Caco-2 (cell line): ENCODE data around the gene SGMS1. TPM values are rescaled to one million over a fixed set of nuclear protein-coding genes. Genes with fewer than 3 reads are reported as not detected.

ENCODE experiments used
- BruUV-seq: library from RNA; stranded (reverse); fragments of 400-500 nt; replicated peaks from 2 replicates; lab custom pipeline; 2021; lab: Mats Ljungman, UMichigan
- CTCF ChIA-PET: fragments of 300-600 bp; sonication (Branson Sonifier 250); formaldehyde crosslinking; loops from one replicate; lab custom pipeline; 2022; ENCODE audit warnings: antibody characterized with exemption; lab: Charles Lee
- POLR2A ChIA-PET: fragments of 300-600 bp; sonication (Branson Sonifier 250); formaldehyde crosslinking; loops from one replicate; lab custom pipeline; 2022; ENCODE audit warnings: antibody characterized with exemption; lab: Charles Lee
- DNase-seq, 2 experiments: peaks; one replicate each; pipeline versions ENCODE4 v3.0.0 to v3.0.0-alpha.2; 2020 to 2022
- H3K27me3 ChIP-seq: replicated peaks from 2 replicates; pipeline ENCODE4 v1.6.0; 2011; ENCODE audit warnings: low read length; ENCODE audit not compliant: control insufficient read depth, insufficient read depth
- H3K36me3 ChIP-seq: 2 replicates; pipeline ENCODE4 v1.5.1; 2011; ENCODE audit warnings: low read length; ENCODE audit not compliant: control insufficient read depth, insufficient read depth
- H3K4me1 ChIP-seq: fragments of 250-450 bp; sonication (Bioruptor Pico); 2 replicates; pipeline ENCODE4 v1.5.1; 2020; ENCODE audit warnings: mild to moderate bottlenecking
- H3K4me3 ChIP-seq: 2 replicates; pipeline ENCODE4 v1.5.1; 2011; ENCODE audit warnings: low read depth, mild to moderate bottlenecking, control low read depth, low read length
- H3K9me3 ChIP-seq: fragments of 250-450 bp; sonication (Bioruptor Pico); 2 replicates; pipeline ENCODE4 v1.5.1; 2020; ENCODE audit warnings: mild to moderate bottlenecking, moderate library complexity
- H3K27ac Mint-ChIP-seq: one replicate; pipeline ENCODE4 v1.8.0; 2022; ENCODE audit warnings: mixed read lengths; ENCODE audit not compliant: unreplicated experiment
- H3K27me3 Mint-ChIP-seq: one replicate; pipeline ENCODE4 v1.8.0; 2022; ENCODE audit warnings: mixed read lengths; ENCODE audit not compliant: insufficient read depth, unreplicated experiment
- H3K36me3 Mint-ChIP-seq: one replicate; pipeline ENCODE4 v1.8.0; 2022; ENCODE audit warnings: mild to moderate bottlenecking, mixed read lengths; ENCODE audit not compliant: insufficient read depth, unreplicated experiment
- H3K4me1 Mint-ChIP-seq: one replicate; pipeline ENCODE4 v1.8.0; 2022; ENCODE audit warnings: low read depth, mixed read lengths; ENCODE audit not compliant: unreplicated experiment
- H3K4me3 Mint-ChIP-seq: one replicate; pipeline ENCODE4 v1.8.0; 2022; ENCODE audit warnings: mild to moderate bottlenecking, moderate library complexity, mixed read lengths; ENCODE audit not compliant: unreplicated experiment
- H3K9me3 Mint-ChIP-seq: one replicate; pipeline ENCODE4 v1.8.0; 2022; ENCODE audit warnings: mixed read lengths; ENCODE audit not compliant: unreplicated experiment
- CTCF ChIP-seq, 2 experiments: fragments of 200-600 bp in 1 of 2; IDR thresholded peaks; 1 replicate in 1 of 2; 2 replicates in 1 of 2; pipeline versions ENCODE4 v1.5.1 to v1.8.0; 2011 to 2022; ENCODE audit warnings: antibody characterized with exemption in 1 of 2, control low read depth in 1 of 2, inconsistent platforms in 1 of 2, low read depth in 1 of 2, low read length in 1 of 2, mild to moderate bottlenecking in 1 of 2, moderate library complexity in 1 of 2; ENCODE audit not compliant: insufficient read depth in 1 of 2, severe bottlenecking in 1 of 2, unreplicated experiment in 1 of 2
- intact Hi-C: fragments of 100-400 bp; cut with micrococcal nuclease; formaldehyde crosslinking; loops from one replicate; pipeline ENCODE4 v1.10.0; 2022; ENCODE audit not compliant: unreplicated experiment
- total RNA-seq: library from RNA; stranded (reverse); gene quantifications from 2 replicates; pipeline ENCODE4 v1.2.3, GENCODE V29; 2022

Gene SGMS1
- total RNA-seq, 1 experiment from 2014 or later: 30.5 TPM

DNA sequence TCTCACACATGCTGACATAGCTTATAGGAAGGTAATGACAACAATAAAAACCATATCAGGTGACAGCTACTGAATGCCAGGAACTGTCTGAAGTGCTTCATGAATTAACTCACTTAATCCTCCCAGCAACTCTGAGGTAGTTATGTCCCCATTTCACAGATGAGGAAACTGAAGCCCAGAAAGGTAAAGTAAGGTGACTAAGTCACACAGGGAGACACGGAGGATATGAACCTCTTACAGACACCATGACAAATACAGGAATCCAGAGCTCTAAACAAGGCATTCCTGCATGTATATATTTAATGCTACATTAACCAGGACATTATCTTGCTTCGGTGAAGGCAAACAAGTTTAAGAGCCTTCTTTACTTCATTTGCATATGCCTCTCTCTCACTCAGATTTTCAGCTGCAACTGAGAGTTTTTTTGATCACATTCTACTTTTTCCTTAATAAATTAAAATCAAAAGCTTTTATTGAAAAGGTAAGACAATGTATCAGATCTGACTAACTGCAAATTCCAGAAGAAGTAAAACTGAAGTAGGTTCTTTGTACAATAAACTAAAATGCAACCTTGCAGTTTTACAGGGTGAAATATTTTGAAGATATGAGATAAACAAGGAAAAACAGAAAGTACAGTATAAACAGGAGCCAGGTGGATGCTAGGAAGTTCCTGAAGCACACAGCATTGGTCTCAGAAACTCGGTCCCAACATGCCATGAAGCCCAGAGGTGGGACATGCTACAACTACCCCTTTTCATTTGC is 79.5 kb downstream of the SGMS1 start:
- BruUV-seq: no TSS peak
- peaks cover 35% of the 10 kb centered on the region for H3K4me1 ChIP-seq
- peaks cover 26% of the 10 kb centered on the region for H3K4me1 Mint-ChIP-seq
- peak overlapping the region; percentile 91 for H3K27ac Mint-ChIP-seq
- peak overlapping the region; percentile 49 for H3K4me3 Mint-ChIP-seq
- peaks cover 7% of the 10 kb centered on the region for H3K36me3 Mint-ChIP-seq
- intact Hi-C loops: no loop called here
- CTCF ChIA-PET: interaction anchor here (1.9 kb wide), 1 partner anchor 78 kb away, joined by 6 read pairs; no protein-coding TSS in a partner anchor
- peaks cover 9% of the 10 kb centered on the region for H3K9me3 Mint-ChIP-seq
- POLR2A ChIA-PET: no interaction called here
- peaks cover 15% of the 10 kb centered on the region; the same call in 1 of the 2 replicates for H3K9me3 ChIP-seq
- H3K36me3 ChIP-seq: no peaks in the 10 kb centered on the region
- TF ChIP-seq CTCF (IDR thresholded peaks at IDR 0.05; ENCODE audit: insufficient read depth in 1 of 2, low read depth in 1 of 2, low read length in 1 of 2, severe bottlenecking in 1 of 2, unreplicated experiment in 1 of 2): no peak
- no peaks in the 10 kb centered on the region for H3K27me3 ChIP-seq
- no peak overlapping the region for H3K4me3 ChIP-seq
- no peaks in the 10 kb centered on the region for H3K27me3 Mint-ChIP-seq
- no peak for DNase-seq

DNA sequence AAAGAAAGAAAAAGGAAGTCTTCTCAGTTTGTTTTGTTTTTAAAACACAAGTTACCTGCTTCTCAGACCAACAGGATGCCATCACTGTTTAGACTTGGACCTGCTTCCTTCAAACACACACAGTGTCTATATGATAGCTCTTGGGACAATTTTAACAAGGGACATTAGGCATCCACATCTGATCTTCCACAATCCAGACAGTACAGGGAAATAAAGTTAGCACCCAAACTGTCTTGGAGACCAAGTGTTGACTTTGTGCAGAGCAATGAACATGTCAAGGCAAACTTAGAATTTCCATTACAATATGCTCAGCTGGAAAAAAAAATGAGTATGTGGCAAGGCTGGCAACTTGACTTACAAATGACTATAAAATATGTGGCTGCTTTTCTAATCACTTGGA is 80.9 kb downstream of the SGMS1 start:
- Mint-ChIP-seq H3K4me1 (peaks cover 26% of the 10 kb centered on the region), H3K27ac (no peak overlapping the region), H3K36me3 (peaks cover 7% of the 10 kb centered on the region), H3K4me3 (no peak overlapping the region), H3K9me3 (peaks cover 9% of the 10 kb centered on the region), H3K27me3 (no peaks in the 10 kb centered on the region)
- Histone ChIP-seq H3K9me3 (peaks cover 9% of the 10 kb centered on the region; the same call in 1 of the 2 replicates), H3K27me3 (no peaks in the 10 kb centered on the region), H3K36me3 (no peaks in the 10 kb centered on the region), H3K4me3 (no peak overlapping the region), H3K4me1 (peaks cover 45% of the 10 kb centered on the region)
- intact Hi-C loops: no loop called here
- no peak for DNase-seq
- TF ChIP-seq CTCF (IDR thresholded peaks at IDR 0.05; ENCODE audit: insufficient read depth in 1 of 2, low read depth in 1 of 2, low read length in 1 of 2, severe bottlenecking in 1 of 2, unreplicated experiment in 1 of 2): no peak
- no TSS peak for BruUV-seq
- POLR2A ChIA-PET: no interaction called here
- CTCF ChIA-PET: no interaction called here

DNA sequence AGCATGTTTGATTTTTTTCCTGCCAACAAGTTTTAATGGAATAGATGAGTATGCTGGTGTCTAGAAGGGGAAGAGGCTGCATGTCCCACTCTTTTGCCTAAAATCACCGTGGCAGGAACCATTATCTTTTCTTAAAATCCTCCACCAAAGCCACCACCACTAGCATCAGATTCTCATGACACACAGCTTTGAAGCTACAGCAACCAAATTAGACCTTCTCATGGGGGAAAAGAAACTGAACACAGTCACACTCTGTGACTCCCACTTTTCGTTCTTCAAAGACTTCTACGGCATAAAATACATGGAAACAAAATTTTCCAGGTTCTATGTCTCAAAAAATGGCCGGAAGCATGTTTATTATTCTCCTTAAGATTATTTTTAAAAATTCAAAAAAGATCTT is 81.8 kb downstream of the SGMS1 start:
- TF ChIP-seq CTCF (IDR thresholded peaks at IDR 0.05; ENCODE audit: insufficient read depth in 1 of 2, low read depth in 1 of 2, low read length in 1 of 2, severe bottlenecking in 1 of 2, unreplicated experiment in 1 of 2): no peak
- POLR2A ChIA-PET: no interaction called here
- Histone ChIP-seq H3K36me3 (no peaks in the 10 kb centered on the region), H3K9me3 (peaks cover 2% of the 10 kb centered on the region; the same call in 1 of the 2 replicates), H3K4me1 (peaks cover 39% of the 10 kb centered on the region), H3K4me3 (no peak overlapping the region), H3K27me3 (no peaks in the 10 kb centered on the region)
- no peak for DNase-seq
- no peak overlapping the region for H3K27ac Mint-ChIP-seq
- CTCF ChIA-PET: no interaction called here
- BruUV-seq: no TSS peak
- no peak overlapping the region for H3K4me3 Mint-ChIP-seq
- peaks cover 3% of the 10 kb centered on the region for H3K9me3 Mint-ChIP-seq
- intact Hi-C loops: no loop called here
- peaks cover 21% of the 10 kb centered on the region for H3K4me1 Mint-ChIP-seq
- peaks cover 7% of the 10 kb centered on the region for H3K36me3 Mint-ChIP-seq
- no peaks in the 10 kb centered on the region for H3K27me3 Mint-ChIP-seq
